Measurements from ENCODE around the gene GARRE1. TPM values are rescaled to one million over a fixed set of nuclear protein-coding genes. Genes with fewer than 3 reads are reported as not detected.

The GARRE1 gene
- total and polyA plus RNA-seq, 2 of the 4 experiments (the other 2 are of a cell fraction): 13.8 to 16.9 TPM

- Histone ChIP-seq H4K8ac (ENCODE audit: low read depth in 2 of 2, low read length in 2 of 2) (peak overlapping the region in 1 of 2 experiments; percentile 41; a peak in 1 of 4 replicates), H2AK5ac (ENCODE audit: low read depth, low read length) (peak overlapping the region; percentile 47; the same call in 1 of the 2 replicates), H2BK20ac (ENCODE audit: low read depth, low read length) (peak overlapping the region; percentile 20; the same call in 1 of the 2 replicates), H2BK120ac (ENCODE audit: low read depth, low read length) (no peak overlapping the region; the same call in 1 of the 2 replicates), H2BK15ac (ENCODE audit: low read depth, low read length) (peak overlapping the region; percentile 18; the same call in 1 of the 3 replicates), H3K56ac (ENCODE audit: extremely low read depth, insufficient read depth, low read length) (no peak overlapping the region), H4K91ac (ENCODE audit: insufficient read depth, low read depth, low read length) (no peak overlapping the region; the same call in none of the 2 replicates), H3K27ac (ENCODE audit: insufficient read depth, low read length) (no peak overlapping the region), H3K4me3 (ENCODE audit: insufficient read depth, low read depth, low read length) (no peak overlapping the region), H3K9me3 (ENCODE audit: control insufficient read depth, insufficient read depth, low read length) (no peaks in the 10 kb centered on the region), H3K9ac (ENCODE audit: low read depth, low read length) (no peak overlapping the region), H3K4me1 (ENCODE audit: control insufficient read depth, insufficient read depth, low read length) (peaks cover 16% of the 10 kb centered on the region), H3K27me3 (ENCODE audit: control insufficient read depth, insufficient read depth, low read length) (no peaks in the 10 kb centered on the region), H3K4ac (ENCODE audit: low read depth, low read length) (peak overlapping the region; percentile 82), H2AFZ (replicated peaks; ENCODE audit: low read length, poor library complexity) (no peak overlapping the region), H4K20me1 (ENCODE audit: insufficient read depth, low read length) (peaks cover 22% of the 10 kb centered on the region), H3K36me3 (ENCODE audit: control insufficient read depth, insufficient read depth, low read length) (peaks cover 4% of the 10 kb centered on the region; the same call in 1 of the 2 replicates), H3K23ac (ENCODE audit: low read depth, low read length) (peak overlapping the region; percentile 70), H3K9me1 (ENCODE audit: insufficient read depth, low read length) (peaks cover 20% of the 10 kb centered on the region), H3K79me1 (ENCODE audit: low read depth in 1 of 2, low read length in 2 of 2) (peaks cover 15 to 43% of the 10 kb centered on the region in 2 experiments; a peak in 2 of 4 replicates), H2AK9ac (replicated peaks; ENCODE audit: low read depth, low read length, poor library complexity) (peak overlapping the region; percentile 2), H3K18ac (ENCODE audit: low read depth, low read length) (no peak overlapping the region; the same call in 1 of the 2 replicates), H3K14ac (replicated peaks; ENCODE audit: low read depth, low read length) (peak overlapping the region; percentile 30), H3K4me2 (ENCODE audit: low read depth, low read length) (no peak overlapping the region), H4K5ac (ENCODE audit: low read depth, low read length) (no peak overlapping the region), H2BK5ac (ENCODE audit: low read depth, low read length, poor library complexity, severe bottlenecking) (no peak overlapping the region)
- TF ChIP-seq MAZ (IDR thresholded peaks at IDR 0.05; ENCODE audit: borderline replicate concordance, low read depth, low read length): no peak
- TF ChIP-seq MXI1 (IDR thresholded peaks at IDR 0.05; ENCODE audit: borderline replicate concordance, low read depth, low read length): no peak
- TF ChIP-seq, protein P1, sequence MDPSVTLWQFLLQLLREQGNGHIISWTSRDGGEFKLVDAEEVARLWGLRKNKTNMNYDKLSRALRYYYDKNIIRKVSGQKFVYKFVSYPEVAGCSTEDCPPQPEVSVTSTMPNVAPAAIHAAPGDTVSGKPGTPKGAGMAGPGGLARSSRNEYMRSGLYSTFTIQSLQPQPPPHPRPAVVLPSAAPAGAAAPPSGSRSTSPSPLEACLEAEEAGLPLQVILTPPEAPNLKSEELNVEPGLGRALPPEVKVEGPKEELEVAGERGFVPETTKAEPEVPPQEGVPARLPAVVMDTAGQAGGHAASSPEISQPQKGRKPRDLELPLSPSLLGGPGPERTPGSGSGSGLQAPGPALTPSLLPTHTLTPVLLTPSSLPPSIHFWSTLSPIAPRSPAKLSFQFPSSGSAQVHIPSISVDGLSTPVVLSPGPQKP (IDR thresholded peaks at IDR 0.05; ENCODE audit: borderline replicate concordance, low read depth, low read length): no peak
- no peak for TF ChIP-seq SMC3 (IDR thresholded peaks at IDR 0.05; ENCODE audit: low read depth, low read length)
- no peak for TF ChIP-seq CEBPB (IDR thresholded peaks at IDR 0.05; ENCODE audit: low read depth, low read length)
- TF ChIP-seq USF2 (IDR thresholded peaks at IDR 0.05; ENCODE audit: low read depth, low read length): no peak
- TF ChIP-seq NFE2L2 (IDR thresholded peaks at IDR 0.05; ENCODE audit: low read depth, low read length): no peak
- TF ChIP-seq FOS (IDR thresholded peaks at IDR 0.05; ENCODE audit: low read depth, low read length): no peak
- no peak for TF ChIP-seq MAFK (IDR thresholded peaks at IDR 0.05; ENCODE audit: low read depth, low read length)
- no peak for TF ChIP-seq POLR2A (IDR thresholded peaks at IDR 0.05; ENCODE audit: low read depth, low read length)
- TF ChIP-seq BHLHE40 (IDR thresholded peaks at IDR 0.05; ENCODE audit: low read depth, low read length): no peak
- no peak for TF ChIP-seq RAD21 (IDR thresholded peaks at IDR 0.05; ENCODE audit: low read length)
- TF ChIP-seq CHD1 (IDR thresholded peaks at IDR 0.05; ENCODE audit: low read depth, low read length): no peak
- no peak for TF ChIP-seq RCOR1 (IDR thresholded peaks at IDR 0.05; ENCODE audit: insufficient replicate concordance, low read length)
- TF ChIP-seq RFX5 (IDR thresholded peaks at IDR 0.05; ENCODE audit: low read depth, low read length): no peak
- TF ChIP-seq, protein P2, sequence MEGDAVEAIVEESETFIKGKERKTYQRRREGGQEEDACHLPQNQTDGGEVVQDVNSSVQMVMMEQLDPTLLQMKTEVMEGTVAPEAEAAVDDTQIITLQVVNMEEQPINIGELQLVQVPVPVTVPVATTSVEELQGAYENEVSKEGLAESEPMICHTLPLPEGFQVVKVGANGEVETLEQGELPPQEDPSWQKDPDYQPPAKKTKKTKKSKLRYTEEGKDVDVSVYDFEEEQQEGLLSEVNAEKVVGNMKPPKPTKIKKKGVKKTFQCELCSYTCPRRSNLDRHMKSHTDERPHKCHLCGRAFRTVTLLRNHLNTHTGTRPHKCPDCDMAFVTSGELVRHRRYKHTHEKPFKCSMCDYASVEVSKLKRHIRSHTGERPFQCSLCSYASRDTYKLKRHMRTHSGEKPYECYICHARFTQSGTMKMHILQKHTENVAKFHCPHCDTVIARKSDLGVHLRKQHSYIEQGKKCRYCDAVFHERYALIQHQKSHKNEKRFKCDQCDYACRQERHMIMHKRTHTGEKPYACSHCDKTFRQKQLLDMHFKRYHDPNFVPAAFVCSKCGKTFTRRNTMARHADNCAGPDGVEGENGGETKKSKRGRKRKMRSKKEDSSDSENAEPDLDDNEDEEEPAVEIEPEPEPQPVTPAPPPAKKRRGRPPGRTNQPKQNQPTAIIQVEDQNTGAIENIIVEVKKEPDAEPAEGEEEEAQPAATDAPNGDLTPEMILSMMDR (conservative IDR thresholded peaks at IDR 0.05; ENCODE audit: low read depth, low read length): no peak
- POLR2A ChIA-PET (ENCODE audit: unreplicated experiment): no interaction called here
- no peak for ATAC-seq (ENCODE audit: low read depth)
- in situ Hi-C loops (cut with MboI; ENCODE audit: low sequenced_read_pairs) (loop anchor here (10.0 kb wide), 1 partner anchor 99 kb away; no protein-coding TSS in a partner anchor), intact Hi-C loops (cut with micrococcal nuclease) (no loop called here), dilution Hi-C loops (cut with HindIII; ENCODE audit: low sequenced_read_pairs, unreplicated experiment) (no loop called here)
- BruUV-seq (replicated peaks): no TSS peak
- DNase-seq: no peak
- no CpG with 5 or more reads among the region's 2 CpGs for WGBS, 2 experiments (ENCODE audit: extremely low coverage in 2 of 2, insufficient read length in 1 of 2)
- CTCF ChIA-PET: no interaction called here
These were observed 18.9 kb upstream of the GARRE1 start for GRCh38 chr19:34235425-34235940.

Measured in IMR-90 (cell line).